GM12801 (cell line): ENCODE data around the gene COLQ.

Source experiments
- TF ChIP-seq, protein P1 (sequence below): IDR thresholded peaks from one replicate; pipeline ENCODE4 v1.5.1; 2011; ENCODE audit warnings: control low read depth; ENCODE audit not compliant: insufficient read length; ENCODE audit errors: extremely low read depth

COLQ gene

DNA sequence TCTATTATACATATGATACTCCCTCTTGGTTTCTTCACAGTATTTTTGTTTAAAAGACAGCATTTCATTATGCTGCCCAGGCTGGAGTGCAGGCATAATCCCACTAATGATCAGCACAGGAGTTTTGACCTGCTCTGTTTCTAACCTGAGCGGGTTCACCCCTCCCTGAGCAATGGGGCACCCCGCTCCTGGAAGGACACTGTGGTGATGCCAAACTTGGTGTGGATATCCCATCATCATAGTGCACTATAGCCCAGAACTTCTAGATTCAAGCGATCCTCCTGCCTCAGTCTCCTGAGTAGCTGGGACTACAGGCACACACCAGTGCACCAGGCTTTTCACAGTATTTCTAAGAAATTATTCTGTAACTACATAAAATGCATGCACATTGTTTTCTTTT is 14.9 kb downstream of the COLQ start:
- TF ChIP-seq, protein P1, sequence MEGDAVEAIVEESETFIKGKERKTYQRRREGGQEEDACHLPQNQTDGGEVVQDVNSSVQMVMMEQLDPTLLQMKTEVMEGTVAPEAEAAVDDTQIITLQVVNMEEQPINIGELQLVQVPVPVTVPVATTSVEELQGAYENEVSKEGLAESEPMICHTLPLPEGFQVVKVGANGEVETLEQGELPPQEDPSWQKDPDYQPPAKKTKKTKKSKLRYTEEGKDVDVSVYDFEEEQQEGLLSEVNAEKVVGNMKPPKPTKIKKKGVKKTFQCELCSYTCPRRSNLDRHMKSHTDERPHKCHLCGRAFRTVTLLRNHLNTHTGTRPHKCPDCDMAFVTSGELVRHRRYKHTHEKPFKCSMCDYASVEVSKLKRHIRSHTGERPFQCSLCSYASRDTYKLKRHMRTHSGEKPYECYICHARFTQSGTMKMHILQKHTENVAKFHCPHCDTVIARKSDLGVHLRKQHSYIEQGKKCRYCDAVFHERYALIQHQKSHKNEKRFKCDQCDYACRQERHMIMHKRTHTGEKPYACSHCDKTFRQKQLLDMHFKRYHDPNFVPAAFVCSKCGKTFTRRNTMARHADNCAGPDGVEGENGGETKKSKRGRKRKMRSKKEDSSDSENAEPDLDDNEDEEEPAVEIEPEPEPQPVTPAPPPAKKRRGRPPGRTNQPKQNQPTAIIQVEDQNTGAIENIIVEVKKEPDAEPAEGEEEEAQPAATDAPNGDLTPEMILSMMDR: no peak

DNA sequence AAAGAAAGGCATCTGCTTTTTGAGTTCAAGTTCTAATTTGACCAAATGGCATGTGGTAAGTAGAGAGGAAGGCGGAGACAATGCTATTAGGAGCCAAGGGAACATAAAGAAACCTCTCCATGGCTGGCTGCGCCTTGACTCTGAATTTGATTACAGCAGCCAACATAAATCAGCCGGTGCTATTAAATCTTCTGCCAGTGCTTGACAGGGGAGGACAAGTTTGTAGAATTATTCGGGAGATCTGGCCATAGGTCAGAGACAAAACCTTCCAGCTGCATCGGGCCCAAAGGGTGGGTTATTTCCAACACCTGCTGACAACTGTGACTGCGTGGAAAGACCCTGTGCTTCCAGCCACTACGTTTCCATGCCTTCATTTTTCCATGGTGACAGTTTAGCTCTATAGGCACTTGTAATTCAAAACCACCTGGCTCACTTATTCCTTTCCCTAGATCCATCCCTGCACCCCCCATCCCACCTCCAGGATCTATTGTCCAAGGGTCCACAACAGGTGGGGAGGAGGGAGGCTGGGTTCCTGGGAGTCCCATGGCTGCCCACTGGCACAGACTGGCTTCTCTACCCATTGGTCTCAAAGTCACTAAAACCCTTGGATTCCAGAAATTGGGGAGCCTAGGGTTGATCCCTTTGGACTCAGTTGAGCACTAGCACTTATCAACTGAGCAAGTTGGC is 15.9 kb downstream of the COLQ start:
- TF ChIP-seq, protein P1: no peak

DNA sequence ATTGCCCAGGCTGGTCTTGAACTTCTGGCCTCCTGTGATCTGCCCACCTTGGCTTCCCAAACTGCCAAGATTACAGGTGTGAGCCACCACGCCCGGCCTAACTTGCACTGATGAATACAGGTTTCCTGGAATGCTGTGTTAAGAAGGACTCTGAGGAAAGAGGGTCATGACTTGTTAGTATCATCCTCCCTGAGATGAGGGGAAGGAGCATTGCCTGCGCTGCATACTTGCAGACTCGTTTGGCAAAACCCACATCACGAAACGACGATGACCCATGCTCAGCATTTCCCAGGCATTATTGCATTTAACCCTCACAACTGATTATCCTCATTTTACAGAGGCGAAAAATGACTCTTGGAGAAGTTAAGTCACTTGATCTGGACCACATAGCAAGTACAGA is 18.9 kb downstream of the COLQ start:
- TF ChIP-seq, protein P1: no peak

DNA sequence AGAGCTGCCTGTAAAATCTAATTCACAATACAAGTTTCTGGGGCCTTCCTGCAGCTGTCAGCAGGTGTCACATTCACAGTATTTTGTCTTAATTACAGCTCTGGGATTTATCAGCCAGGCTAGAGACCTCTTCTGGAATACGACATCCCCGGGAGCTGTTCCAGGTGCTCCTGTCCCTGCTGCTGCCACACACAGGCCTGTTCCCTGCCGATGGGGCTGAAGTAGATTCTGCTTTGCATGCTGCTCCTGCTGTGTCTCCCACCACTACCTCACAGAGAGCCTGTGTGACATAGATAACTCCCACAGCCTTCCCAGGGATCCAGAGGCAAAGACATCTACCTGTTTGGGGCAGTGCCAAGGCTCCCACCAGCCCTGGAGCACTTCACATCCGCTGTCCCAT is 20.4 kb downstream of the COLQ start:
- TF ChIP-seq, protein P1: no peak

DNA sequence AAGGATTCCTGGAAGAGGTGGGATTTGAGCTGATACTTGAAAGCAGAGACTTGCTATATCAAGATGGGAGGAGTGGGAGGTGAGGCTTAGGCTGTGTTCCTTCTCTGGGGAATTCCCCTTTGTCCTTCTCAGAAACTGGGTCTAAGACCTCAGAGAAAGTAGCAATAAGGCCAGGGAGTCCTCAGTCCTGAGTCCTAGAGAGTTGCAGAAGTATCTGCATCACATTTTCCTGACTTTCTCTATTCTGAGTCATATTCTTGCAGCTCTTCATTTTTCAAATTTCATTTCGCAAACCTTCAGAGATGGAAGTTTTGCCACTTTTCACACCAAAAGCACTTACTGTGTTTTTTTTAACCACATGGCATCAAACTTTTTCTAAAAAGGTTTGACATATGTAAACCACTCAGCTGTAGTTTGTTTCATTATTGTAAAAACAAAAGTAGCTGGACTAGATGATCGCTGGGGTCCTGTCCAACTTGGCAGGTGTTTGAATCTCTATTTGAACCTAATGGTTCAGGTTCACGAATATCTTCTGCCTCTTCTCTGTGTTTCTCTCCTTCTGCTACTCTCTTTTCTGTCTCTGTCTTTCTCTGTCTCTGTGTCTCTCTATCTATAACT is 21.3 kb downstream of the COLQ start:
- TF ChIP-seq, protein P1: no peak

DNA sequence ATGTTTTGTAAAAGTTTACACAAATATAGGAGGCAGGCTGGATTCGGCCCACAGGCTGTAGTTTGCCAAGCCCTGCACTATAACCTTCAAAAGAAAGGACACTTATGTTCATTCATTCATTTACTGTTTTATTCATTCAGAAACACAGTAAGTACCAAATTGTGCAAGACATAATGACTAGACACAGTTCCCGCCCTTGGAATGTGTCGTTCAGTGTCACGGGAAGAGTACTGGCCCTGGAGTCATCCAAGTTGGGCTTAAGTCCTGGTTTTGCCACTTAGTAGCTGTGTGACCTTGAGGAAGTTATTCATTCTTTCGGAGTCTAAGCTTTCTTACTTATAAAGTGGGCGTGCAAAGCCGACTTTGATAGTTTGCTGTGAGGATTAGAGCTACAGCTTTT is 22.0 kb downstream of the COLQ start:
- TF ChIP-seq, protein P1: no peak

DNA sequence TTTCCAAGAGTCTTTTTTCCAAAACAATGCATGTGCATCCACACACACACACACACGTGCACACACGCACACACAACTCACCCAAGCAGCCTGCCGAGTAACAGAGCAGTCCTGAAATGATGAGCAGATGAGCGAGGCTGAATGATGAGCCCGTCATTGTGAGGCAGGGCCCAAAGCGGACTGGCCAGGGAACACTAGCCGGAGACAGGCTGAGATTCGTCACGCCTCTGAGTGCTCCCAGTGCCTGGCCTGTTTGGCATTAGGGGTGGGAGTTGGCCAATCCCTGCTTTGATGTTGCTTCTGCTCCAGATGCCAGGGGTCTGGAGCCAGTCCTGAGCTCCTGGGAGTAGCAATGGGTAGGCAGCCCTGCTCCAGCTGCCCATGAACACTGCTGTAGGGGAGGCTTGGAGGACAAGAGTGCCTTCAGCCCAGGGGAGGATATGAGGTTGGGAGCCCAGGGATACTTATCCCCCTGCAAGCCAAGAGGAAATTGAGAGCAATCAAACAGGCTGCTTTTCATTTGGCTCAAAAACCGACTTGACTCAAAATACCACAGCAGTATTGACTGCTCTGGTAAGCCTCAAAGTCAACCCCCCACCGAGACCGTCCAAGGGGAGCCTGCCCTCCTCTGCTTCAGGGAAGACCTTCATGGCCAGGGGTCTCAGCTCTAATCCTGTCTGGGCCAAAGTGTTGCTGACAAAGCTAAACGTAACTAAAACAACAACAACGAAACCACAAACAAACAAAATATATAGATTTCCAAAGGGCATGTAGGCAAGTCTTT is 22.9 kb downstream of the COLQ start:
- TF ChIP-seq, protein P1: no peak
